ENCODE data around the gene KLC3.
"Not testable (repeated sequence)": the region's sequence is repeated elsewhere in the genome, so short reads cannot be mapped to it uniquely, and the experiment has no call there.

KLC3 gene

DNA sequence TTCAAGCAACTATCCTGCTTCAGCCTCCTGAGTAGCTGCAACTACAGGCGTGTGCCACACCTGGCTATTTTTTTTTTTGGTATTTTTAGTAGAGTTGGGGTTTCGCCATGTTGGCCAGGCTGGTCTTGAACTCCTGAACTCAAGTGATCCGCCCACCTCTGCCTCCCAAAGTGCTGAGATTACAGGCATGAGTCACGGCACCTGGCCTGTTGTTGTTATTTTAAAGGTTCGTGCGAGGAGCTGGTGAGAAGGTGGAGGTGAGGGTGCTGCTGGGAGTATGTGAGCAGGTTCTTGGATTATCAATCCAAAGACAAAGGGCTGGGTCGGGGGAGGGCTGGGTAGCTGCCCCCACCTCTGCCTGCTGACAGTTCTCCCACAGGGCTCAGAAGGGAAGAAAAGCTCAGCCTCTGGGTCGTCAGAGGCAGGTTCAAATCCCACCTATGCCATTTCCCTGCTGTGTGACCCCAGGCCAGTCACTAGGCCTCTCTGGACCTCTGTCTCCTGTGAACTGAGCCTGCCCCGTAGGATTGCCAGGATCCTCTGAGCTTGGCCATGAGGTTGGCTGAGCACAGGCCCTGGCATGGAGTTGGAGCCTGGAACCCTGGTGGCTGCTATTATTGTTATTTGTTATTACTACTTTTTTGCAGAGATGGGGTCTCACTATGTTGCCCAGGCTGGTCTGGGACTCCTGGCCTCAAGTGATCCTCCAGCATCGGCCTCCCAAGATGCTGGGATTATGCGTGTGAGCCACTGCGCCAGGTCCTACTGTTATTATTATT lies 19.4 kb upstream of the KLC3 start:
- no peak for DNase-seq

- no peak for DNase-seq
Measured at GRCh38 chr19:45321848-45322247, 18.7 kb upstream of the KLC3 start.

DNA sequence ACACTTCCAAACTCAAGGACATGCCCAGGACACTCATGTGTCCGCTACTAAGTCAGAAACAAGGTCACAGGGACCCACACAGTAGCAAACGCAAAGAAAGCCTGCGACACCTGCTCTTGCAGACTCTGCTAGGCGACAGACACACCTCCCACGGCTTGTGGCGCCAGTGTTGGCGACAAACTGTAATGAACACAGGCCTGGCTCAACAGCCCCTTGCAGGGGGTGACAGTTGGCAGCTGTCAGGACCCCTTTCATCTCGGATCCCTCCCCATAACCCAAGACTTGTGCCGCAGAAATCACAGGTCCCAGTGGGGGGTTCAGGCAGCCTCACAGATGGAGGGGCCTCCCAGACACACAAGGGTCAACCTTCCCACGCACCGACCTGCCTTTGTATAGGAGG lies 18.2 kb upstream of the KLC3 start:
- peak; percentile 32 for DNase-seq

DNA sequence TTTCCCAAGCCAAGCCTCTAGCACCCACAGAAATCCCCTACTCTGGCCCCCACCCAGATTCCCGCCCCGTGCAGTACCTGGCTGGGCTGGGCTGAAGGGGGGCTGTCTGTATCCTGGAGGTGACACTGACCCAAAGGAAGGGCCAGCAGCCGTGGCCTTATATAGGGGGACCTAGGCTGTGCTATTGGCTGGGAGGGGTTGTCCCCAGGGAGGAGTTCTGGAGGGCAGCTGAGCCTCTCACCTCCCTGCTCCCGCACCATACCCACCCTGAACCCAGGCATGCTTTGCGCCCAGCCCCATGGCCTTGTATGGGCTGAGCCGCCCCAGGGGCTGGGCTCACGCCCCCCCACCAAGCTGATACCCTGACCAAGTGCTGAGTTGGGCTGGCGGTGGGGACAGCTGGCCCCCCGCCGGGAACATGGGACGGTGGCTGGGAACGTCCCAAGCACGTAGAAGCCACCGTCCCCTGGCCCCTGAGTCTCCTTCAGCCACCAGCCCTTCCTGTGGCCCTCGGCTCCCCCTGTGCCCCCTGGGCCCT lies 17.7 kb upstream of the KLC3 start, which contains the start of gene CKM:
Gene CKM (minus strand): TSS at position 132 of the 538 bp plus-strand sequence. CDS start 3,162 bp downstream, outside the sequence.
- DNase-seq = no peak

DNA sequence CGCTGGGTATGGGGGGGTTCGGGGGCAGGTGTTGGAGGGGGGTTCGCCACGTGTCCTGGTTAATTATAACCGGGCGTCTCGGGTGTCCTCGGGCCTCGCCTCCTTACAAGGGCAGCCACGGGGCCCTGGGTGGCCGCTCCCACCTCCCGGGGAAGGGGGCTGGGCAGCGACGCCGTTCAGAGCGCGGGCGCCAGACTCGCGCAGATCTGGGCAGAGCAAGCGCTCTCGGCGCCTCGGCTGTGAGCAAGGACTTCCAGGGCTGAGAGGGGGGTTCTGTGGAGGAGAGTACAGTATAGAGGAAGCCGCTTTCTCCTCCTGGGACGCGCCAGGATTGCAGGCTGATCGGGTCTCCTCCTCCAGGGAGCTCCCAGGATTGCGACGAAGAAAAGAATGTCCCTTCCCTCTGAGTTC lies 16.9 kb upstream of the KLC3 start:
- DNase-seq = no peak

GRCh38 chr19:45324349-45324907 lies 16.1 kb upstream of the KLC3 start:
- no peak for DNase-seq

DNA sequence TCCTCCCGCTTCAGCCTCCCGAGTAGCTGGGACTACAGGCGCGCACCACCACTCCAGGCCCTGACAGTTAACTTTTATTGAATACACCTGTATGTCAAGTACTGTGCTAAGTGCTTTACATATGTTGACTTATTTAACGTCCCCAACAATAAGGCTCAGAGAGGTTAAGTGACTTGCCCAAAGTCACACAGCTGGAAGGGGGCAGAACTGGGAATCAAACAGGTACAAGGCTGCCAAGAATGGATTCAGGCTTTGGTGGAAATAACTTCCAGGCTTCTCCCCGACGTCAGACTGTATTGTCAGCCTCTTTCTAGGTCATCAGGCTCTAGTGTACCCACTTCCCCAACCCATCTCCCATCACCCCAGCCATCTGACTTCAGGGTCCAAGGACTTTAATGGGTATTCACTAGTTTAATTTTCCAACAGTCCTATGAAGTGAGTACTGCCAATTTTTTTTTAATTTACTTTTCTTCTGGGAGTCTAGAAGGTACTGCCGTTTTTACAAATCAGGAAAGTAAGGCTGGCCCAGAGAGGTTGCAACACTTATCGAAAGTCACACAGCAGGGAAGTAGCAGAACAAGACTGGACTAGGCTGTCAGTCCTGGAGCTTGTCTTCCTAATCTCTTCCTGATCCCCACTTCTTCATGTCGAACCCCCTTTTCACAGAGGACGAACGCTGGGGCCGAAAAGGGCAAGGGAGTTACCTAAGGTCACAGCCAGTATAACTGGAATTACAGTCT lies 13.0 kb upstream of the KLC3 start:
- no peak for DNase-seq

DNA sequence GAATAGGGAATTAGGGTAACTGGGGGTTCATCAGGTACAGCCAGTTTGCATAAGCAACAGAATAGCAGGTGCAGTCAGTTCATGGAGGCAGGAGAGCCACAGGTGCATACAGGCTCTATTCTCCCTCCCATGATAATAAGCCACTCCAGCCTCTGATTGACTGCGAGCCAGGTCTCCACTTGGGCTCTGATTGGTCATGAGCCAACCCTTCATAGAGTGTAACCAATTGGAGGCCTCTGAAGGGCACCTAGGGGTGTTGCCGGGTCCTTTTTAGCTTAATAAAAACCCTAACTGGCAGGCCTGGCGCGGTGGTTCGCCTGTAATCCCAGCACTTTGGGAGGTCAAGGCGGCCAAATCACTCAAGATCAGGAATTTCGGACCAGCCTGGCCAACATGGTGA lies 9.1 kb upstream of the KLC3 start:
- no peak for DNase-seq

DNA sequence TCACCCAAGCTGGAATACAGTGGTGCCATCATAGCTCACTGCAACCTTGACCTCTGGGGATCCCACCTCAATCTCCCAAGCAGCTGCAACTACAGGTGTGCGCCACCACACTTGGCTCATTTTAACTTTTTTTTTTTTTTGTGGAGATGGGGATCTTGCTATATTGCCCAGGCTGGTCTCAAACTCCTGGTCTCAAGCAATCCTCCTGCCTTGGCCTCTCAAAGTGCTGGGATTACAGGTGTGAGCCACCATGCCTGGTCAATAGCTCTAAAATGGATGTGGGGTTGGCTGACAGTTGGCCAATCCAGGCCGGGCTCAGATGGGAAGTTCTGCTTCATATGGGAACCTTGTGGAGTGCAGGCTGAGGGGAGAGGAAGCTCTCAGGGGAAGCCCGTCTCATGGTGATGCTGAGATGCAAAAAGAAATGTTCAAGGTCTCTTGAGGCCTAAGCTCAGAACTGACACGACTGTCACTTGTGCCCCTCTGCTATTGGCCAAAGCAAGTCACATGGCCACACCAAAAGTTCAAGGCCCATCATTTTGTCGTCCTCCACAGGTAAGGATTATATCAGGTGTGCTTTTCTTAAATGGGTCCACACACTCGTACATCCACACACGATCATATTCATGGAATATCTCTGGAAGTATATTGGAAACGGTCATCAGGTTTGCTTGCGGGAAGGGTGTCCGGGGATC lies 6.8 kb upstream of the KLC3 start:
- no peak for DNase-seq

DNA sequence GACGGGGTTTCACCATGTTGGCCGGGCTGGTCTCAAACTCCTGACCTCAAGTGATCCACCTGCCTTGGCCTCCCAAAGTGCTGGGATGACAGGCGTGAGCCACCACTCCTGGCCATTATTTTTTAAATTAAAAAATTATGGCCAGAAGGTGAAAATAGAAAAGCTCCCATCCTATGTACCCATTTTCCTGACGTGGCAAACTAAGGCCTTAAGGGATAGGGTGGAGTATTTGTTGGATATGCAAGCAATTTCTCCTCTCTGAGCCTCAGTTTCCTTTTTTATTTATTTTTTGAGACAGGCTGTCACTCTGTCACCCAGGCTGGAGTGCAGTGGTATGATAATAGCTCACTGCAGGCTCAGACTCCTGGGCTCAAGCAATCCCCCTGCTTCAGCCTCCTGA lies 5.7 kb upstream of the KLC3 start:
- DNase-seq = not testable (repeated sequence)

- DNase-seq = no peak
Measured at GRCh38 chr19:45336696-45337251, 3.8 kb upstream of the KLC3 start.

- DNase-seq = no peak
Measured at GRCh38 chr19:45339629-45340028, 921 bp upstream of the KLC3 start.

DNA sequence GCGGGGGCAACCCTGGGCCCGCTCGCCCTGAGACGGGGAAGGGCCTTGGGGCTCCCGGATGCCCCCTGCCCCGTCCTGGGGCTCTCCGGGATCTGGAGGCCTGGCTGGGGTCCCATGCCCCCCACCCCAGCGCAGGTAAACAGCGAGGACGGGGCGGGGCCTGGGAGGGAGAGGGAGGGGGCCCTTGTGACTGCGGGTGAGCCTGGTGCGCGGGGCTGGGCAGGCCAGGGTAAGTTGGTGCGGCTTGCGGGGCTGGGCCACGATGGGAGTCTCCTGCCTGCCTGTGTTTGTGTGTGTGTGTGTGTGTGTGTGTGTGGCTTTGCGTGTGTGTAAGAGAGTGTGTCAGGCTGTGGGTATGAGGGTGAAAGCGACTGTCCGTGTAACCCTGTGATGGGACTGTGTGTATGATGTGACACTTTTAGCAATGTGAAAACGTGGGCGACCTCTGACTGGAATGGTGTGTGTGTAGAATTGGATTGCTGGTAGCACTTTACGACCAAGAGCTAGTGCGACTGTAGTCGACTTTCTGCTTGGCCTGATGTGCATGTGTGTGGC lies 426 bp downstream of the KLC3 start:
- no peak for DNase-seq

DNA sequence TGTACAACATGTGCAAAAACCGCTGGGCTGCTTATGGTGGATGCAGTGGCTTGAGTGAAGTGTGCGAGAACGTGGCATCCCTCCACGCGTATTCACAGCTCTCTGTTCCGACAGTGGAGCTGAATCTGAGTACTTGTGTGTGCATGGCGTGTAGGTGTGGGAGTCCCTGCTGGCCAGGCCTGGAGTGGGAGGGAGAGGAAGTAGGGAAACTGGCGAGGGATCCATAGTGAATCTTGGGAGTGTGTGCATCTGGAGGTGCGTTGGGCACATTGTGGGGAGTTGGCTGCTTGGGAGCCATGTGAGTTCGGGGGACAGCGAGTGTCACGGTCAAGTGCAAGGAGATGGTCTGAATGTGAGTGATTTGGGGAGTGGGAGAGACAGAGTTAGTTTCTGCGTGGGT lies 2.4 kb downstream of the KLC3 start:
- DNase-seq = no peak

GRCh38 chr19:45344621-45345505 lies 4.3 kb downstream of the KLC3 start:
- DNase-seq = no peak

DNA sequence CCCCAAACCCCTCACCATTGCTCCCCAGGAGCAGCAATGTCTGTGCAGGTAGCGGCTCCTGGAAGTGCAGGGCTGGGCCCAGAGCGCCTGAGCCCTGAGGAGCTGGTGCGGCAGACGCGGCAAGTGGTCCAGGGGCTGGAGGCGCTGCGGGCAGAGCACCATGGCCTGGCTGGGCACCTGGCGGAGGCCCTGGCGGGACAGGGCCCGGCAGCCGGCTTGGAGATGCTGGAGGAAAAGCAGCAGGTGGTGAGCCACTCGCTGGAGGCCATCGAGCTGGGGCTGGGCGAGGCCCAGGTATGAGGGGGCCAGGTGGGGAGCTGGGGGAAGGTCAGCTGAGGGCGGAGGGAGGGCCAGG lies 4.9 kb downstream of the KLC3 start:
- no peak for DNase-seq

- DNase-seq = no peak
Measured at GRCh38 chr19:45346449-45346848, 5.9 kb downstream of the KLC3 start.

GRCh38 chr19:45347570-45348366 lies 7.2 kb downstream of the KLC3 start:
- DNase-seq = no peak

DNA sequence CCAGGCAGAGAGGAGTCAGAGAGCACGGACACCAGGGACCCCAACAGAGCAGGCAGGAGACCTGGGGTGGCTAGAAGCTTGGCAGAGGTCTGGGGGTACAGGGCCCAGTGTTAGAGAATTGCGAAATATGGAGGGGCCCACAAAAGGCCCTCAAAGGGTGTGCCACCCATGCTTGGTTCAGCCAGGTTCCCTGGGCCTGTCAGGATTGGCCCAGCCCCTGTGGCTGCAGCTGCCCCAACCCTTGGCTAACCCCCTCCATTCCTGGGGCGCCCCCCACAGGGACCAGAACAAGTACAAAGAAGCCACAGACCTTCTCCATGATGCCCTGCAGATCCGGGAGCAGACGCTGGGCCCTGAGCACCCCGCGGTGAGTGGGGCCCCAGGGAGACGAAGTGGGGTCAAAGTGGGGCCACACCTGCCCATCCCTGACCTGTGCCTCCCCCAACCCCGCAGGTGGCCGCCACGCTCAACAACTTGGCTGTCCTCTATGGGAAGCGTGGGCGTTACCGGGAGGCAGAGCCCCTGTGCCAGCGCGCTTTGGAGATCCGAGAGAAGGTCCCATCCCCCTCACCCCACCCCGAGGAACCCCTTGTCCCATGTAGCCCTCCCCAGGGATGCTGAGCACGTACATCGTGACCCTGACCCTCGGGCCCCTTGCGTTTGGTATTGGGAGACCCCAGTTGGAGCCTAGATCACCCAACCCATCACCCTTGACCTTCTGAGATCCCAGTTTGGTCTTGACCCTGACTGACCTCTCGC lies 8.0 kb downstream of the KLC3 start:
- no peak for DNase-seq

DNA sequence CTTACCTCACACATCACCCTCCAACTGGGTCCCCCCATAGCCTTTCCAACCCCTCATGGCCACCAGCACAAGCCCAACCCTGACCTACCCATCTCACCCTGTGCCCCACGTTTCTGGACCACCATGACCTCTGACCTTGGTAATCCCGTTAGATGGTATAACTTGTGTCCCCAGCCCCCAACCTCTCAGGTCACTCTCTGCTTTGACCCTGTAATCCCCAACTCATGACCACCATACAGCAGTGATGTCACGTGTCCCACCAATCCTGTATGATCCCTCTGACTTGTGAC lies 8.5 kb downstream of the KLC3 start:
- no peak for DNase-seq
